ENCODE data around the gene AADACL4. TPM values are rescaled to one million over a fixed set of nuclear protein-coding genes. Genes with fewer than 3 reads are reported as not detected.
A peak's percentile ranks its signal among the peaks of the same experiment; 100 is the strongest.

AADACL4 gene
- total and polyA plus RNA-seq, 9 of the 15 experiments (the other 6 are each of a cell fraction or from before 2014, with no cell fraction given) = not detected

GRCh38 chr1:12657060-12657884 is 13.4 kb downstream of the AADACL4 start (continued):
- TF ChIP-seq, protein P1, sequence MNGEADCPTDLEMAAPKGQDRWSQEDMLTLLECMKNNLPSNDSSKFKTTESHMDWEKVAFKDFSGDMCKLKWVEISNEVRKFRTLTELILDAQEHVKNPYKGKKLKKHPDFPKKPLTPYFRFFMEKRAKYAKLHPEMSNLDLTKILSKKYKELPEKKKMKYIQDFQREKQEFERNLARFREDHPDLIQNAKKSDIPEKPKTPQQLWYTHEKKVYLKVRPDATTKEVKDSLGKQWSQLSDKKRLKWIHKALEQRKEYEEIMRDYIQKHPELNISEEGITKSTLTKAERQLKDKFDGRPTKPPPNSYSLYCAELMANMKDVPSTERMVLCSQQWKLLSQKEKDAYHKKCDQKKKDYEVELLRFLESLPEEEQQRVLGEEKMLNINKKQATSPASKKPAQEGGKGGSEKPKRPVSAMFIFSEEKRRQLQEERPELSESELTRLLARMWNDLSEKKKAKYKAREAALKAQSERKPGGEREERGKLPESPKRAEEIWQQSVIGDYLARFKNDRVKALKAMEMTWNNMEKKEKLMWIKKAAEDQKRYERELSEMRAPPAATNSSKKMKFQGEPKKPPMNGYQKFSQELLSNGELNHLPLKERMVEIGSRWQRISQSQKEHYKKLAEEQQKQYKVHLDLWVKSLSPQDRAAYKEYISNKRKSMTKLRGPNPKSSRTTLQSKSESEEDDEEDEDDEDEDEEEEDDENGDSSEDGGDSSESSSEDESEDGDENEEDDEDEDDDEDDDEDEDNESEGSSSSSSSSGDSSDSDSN (IDR thresholded peaks at IDR 0.05; ENCODE audit: borderline replicate concordance in 1 of 2, low read depth in 2 of 2, low read length in 2 of 2) = no peak
- TF ChIP-seq FOSL1 (tag; conservative IDR thresholded peaks at IDR 0.05) (peak; percentile 48), ZNF551 (CRISPR knock-in tag; IDR thresholded peaks at IDR 0.05) (no peak), BACH1 (tag; IDR thresholded peaks at IDR 0.05) (no peak), ZNF717 (CRISPR knock-in tag; IDR thresholded peaks at IDR 0.05) (no peak), ETV1 (tag; conservative IDR thresholded peaks at IDR 0.05; ENCODE audit: low read depth) (no peak), ARID3A (IDR thresholded peaks at IDR 0.05; ENCODE audit: borderline replicate concordance, low read depth, low read length) (0 out of 2 replicates have a peak, but pooled peaks have one; percentile 28), SRSF7 (optimal IDR thresholded peaks at IDR 0.05; ENCODE audit: low read depth, low read length) (no peak), PHF20 (IDR thresholded peaks at IDR 0.05; ENCODE audit: partially characterized antibody) (no peak), XRCC4 (IDR thresholded peaks at IDR 0.05; ENCODE audit: extremely low read depth, insufficient read depth, insufficient read length) (no peak), POLR2AphosphoS5 (IDR thresholded peaks at IDR 0.05; ENCODE audit: control insufficient read depth, insufficient read depth, low read depth, low read length) (peak; percentile 88), MYC (IDR thresholded peaks at IDR 0.05; ENCODE audit: low read depth, low read length) (peak; percentile 97), MYC (CRISPR knock-in tag; IDR thresholded peaks at IDR 0.05; ENCODE audit: borderline replicate concordance, low read depth) (no peak), GATAD2A (IDR thresholded peaks at IDR 0.05) (no peak), SPI1 (IDR thresholded peaks at IDR 0.05; ENCODE audit: borderline replicate concordance, low read depth, low read length) (no peak), CXXC5 (CRISPR knock-in tag; IDR thresholded peaks at IDR 0.05) (peak; percentile 41; the same call in 1 of the 2 replicates), HDAC3 (IDR thresholded peaks at IDR 0.05; ENCODE audit: borderline replicate concordance, partially characterized antibody) (peak; percentile 47)
- TF ChIP-seq, protein P2, sequence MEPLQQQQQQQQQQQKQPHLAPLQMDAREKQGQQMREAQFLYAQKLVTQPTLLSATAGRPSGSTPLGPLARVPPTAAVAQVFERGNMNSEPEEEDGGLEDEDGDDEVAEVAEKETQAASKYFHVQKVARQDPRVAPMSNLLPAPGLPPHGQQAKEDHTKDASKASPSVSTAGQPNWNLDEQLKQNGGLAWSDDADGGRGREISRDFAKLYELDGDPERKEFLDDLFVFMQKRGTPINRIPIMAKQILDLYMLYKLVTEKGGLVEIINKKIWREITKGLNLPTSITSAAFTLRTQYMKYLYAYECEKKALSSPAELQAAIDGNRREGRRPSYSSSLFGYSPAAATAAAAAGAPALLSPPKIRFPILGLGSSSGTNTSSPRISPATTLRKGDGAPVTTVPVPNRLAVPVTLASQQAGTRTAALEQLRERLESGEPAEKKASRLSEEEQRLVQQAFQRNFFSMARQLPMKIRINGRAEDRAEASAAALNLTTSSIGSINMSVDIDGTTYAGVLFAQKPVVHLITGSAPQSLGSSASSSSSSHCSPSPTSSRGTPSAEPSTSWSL (CRISPR knock-in tag; IDR thresholded peaks at IDR 0.05; ENCODE audit: borderline replicate concordance) = no peak
- TF ChIP-seq, protein P3, sequence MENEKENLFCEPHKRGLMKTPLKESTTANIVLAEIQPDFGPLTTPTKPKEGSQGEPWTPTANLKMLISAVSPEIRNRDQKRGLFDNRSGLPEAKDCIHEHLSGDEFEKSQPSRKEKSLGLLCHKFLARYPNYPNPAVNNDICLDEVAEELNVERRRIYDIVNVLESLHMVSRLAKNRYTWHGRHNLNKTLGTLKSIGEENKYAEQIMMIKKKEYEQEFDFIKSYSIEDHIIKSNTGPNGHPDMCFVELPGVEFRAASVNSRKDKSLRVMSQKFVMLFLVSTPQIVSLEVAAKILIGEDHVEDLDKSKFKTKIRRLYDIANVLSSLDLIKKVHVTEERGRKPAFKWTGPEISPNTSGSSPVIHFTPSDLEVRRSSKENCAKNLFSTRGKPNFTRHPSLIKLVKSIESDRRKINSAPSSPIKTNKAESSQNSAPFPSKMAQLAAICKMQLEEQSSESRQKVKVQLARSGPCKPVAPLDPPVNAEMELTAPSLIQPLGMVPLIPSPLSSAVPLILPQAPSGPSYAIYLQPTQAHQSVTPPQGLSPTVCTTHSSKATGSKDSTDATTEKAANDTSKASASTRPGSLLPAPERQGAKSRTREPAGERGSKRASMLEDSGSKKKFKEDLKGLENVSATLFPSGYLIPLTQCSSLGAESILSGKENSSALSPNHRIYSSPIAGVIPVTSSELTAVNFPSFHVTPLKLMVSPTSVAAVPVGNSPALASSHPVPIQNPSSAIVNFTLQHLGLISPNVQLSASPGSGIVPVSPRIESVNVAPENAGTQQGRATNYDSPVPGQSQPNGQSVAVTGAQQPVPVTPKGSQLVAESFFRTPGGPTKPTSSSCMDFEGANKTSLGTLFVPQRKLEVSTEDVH (IDR thresholded peaks at IDR 0.05; ENCODE audit: low read depth, partially characterized antibody) = no peak

Data from K562 (cell line).